ENCODE measurements around the gene CCDC97. TPM values are rescaled to one million over a fixed set of nuclear protein-coding genes. Genes with fewer than 3 reads are reported as not detected.
A peak's percentile ranks its signal among the peaks of the same experiment; 100 is the strongest.

The CCDC97 gene
- total RNA-seq, 4 donors from 2014 or later, result 12.9 to 21.3 (median 15.0) TPM

GRCh38 chr19:41327076-41327575, 17.2 kb downstream of the CCDC97 start:
- Histone ChIP-seq H3K4me1 (peaks cover 0 to 69% (median 56%) of the 10 kb centered on the region in 4 donors), H3K27ac (peak overlapping the region; percentile 23 to 83 (median 79))
- WGBS, 2 donors, result 31 to 32% methylated on average over 12 to 13 of the region's 13 CpGs

GRCh38 chr19:41327576-41328156, 17.7 kb downstream of the CCDC97 start:
- Histone ChIP-seq H3K4me3 (peak overlapping the region; percentile 21 to 46 (median 26)), H3K27me3 (no peaks in the 10 kb centered on the region), H3K27ac (peak overlapping the region; percentile 23 to 83 (median 79)), H3K9me3 (no peaks in the 10 kb centered on the region), H3K4me1 (peaks cover 0 to 63% (median 53%) of the 10 kb centered on the region in 4 donors), H3K36me3 (peaks cover 0 to 46% (median 5%) of the 10 kb centered on the region in 3 donors)
- DNase-seq (ENCODE audit: low spot score in 2 of 2), result no peak
- TF ChIP-seq POLR2A (IDR thresholded peaks at IDR 0.05) (no peak), EP300 (IDR thresholded peaks at IDR 0.05) (peak in 1 of 2 donors; percentile 69), CTCF (IDR thresholded peaks at IDR 0.05) (no peak)
- 25 to 26% methylated on average over 16 to 26 of the region's 33 CpGs for WGBS, 2 donors

More at GRCh38 chr19:41327076-41327575, 17.2 kb downstream of the CCDC97 start:
- Histone ChIP-seq H3K36me3 (peaks cover 0 to 50% (median 5%) of the 10 kb centered on the region in 3 donors), H3K9me3 (no peaks in the 10 kb centered on the region), H3K27me3 (no peaks in the 10 kb centered on the region), H3K4me3 (peak overlapping the region; percentile 21 to 46 (median 26))
- DNase-seq (ENCODE audit: low spot score in 2 of 2), result no peak
- TF ChIP-seq EP300 (IDR thresholded peaks at IDR 0.05) (no peak), POLR2A (IDR thresholded peaks at IDR 0.05) (no peak), CTCF (IDR thresholded peaks at IDR 0.05) (no peak)

- no peak for DNase-seq (ENCODE audit: low spot score in 2 of 2)
- H3K27me3 ChIP-seq, result no peaks in the 10 kb centered on the region
- no peaks in the 10 kb centered on the region for H3K9me3 ChIP-seq
- 66 to 71% methylated on average over 22 of the region's 22 CpGs for whole genome bisulfite sequencing, 2 donors
- no peak for TF ChIP-seq CTCF (IDR thresholded peaks at IDR 0.05)
- TF ChIP-seq EP300 (IDR thresholded peaks at IDR 0.05), result no peak
- no peak for TF ChIP-seq POLR2A (IDR thresholded peaks at IDR 0.05)
- peaks cover 0 to 57% (median 48%) of the 10 kb centered on the region in 4 donors for H3K4me1 ChIP-seq
- H3K36me3 ChIP-seq, result peaks cover 0 to 42% (median 5%) of the 10 kb centered on the region in 3 donors
- H3K4me3 ChIP-seq, result peak overlapping the region in 1 of 4 donors; percentile 46
- H3K27ac ChIP-seq, result peak overlapping the region; percentile 23 to 83 (median 79)
Measured at GRCh38 chr19:41328157-41328841, 18.3 kb downstream of the CCDC97 start.

- Histone ChIP-seq H3K27me3 (no peaks in the 10 kb centered on the region), H3K27ac (peak overlapping the region in 3 of 4 donors; percentile 79 to 83 (median 79)), H3K4me1 (peaks cover 0 to 52% (median 42%) of the 10 kb centered on the region in 4 donors), H3K36me3 (peaks cover 0 to 39% (median 5%) of the 10 kb centered on the region in 3 donors), H3K4me3 (no peak overlapping the region), H3K9me3 (no peaks in the 10 kb centered on the region)
- WGBS, 2 donors, result 63 to 68% methylated on average over 1 of the region's 1 CpG
- TF ChIP-seq EP300 (IDR thresholded peaks at IDR 0.05) (peak in 1 of 2 donors; percentile 72), POLR2A (IDR thresholded peaks at IDR 0.05) (no peak), CTCF (IDR thresholded peaks at IDR 0.05) (no peak)
- DNase-seq (ENCODE audit: low spot score in 2 of 2), result no peak
Measured at GRCh38 chr19:41328842-41329225, 18.9 kb downstream of the CCDC97 start.

- Histone ChIP-seq H3K4me3 (no peak overlapping the region), H3K27ac (no peak overlapping the region), H3K36me3 (peaks cover 0 to 41% (median 5%) of the 10 kb centered on the region in 3 donors), H3K4me1 (peaks cover 0 to 38% (median 26%) of the 10 kb centered on the region in 4 donors), H3K9me3 (no peaks in the 10 kb centered on the region), H3K27me3 (no peaks in the 10 kb centered on the region)
- DNase-seq (ENCODE audit: low spot score in 2 of 2), result no peak
- TF ChIP-seq EP300 (IDR thresholded peaks at IDR 0.05), result no peak
- 71 to 75% methylated on average over 4 of the region's 4 CpGs for WGBS, 2 donors
Measured at GRCh38 chr19:41330481-41330880, 20.5 kb downstream of the CCDC97 start.

All from tibial nerve (tissue), 4 donors.